ENCODE measurements around the gene CTRB1. TPM values are rescaled to one million over a fixed set of nuclear protein-coding genes. Genes with fewer than 3 reads are reported as not detected.
"Not testable (repeated sequence)": the region's sequence is repeated elsewhere in the genome, so short reads cannot be mapped to it uniquely, and the experiment has no call there.

CTRB1 gene
- total RNA-seq, 1 donor from 2014 or later: not detected

DNA sequence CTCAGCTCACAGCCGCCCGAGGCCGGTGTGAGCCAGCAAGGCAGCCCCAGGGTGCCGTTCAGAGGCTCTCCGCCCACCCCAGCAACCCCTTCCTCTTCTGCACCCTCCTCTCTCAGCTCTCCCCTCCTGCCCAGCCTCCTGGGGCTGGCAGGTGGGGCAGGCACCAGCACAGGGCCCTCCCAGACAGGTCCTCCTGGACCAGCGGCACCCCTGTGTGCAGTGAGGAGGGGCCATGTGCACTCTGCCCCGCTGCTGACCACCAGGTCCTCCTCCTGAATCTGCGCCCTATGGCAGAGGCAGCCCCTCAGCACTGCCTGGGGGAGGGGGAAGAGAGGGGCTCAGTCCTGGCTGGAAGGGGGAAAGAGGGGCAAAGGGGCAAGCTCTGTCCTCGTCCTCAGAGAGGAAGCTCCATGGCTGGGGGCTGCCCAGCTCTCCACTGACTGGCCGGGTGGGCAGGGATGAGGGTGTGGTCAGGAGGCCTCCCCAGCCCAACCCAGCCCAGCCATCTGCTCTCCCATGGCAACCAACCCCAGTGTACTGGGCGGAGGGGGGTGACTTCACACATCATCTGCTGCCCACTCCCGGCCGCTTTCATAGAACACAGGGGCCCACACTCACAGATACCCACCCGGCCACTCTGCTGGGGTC lies 38.0 kb downstream of the CTRB1 start:
- DNase-seq: no peak

DNA sequence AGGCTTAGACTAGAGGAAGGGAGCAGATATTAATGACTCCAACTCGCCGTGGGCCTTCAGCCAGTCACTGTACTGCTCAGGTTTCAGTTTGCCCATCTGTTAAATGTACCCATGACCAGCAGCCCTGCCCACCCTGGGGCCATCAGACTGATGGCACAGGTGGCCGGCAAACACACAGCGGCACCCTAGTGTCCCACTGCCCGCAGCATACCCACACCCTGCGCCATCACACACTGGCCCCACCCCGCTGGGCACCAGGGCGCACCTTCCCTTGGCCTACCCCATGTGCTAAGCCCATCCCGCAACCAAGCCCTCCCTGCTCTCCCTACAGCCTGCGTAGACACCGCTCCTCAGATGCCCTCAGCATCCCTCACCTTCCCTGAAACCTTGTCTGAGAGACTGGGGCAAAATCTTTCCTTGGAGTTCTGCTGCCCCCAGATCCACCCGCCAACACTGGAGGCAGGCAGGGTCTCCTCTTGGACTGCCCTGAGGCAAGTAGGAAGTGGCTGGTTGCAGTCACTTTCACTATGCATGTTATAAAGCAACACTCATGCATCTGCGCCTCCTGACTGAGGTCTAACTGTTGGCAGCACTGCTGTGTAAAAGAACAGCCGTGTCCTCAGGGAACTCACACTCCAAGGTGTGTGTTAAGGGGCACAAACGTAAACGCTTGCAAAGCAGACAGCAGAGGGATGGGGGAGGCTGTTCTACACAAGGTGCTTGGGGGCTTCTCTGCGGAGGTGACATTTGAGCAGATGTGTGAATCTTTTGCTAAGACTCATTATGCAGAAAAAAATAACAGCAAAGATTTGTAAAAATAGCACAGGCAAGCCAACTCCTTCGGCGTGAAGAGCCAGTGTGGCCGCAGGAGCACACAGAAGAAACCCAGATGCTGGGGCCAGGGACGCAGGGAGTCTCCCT lies 39.4 kb downstream of the CTRB1 start:
- no peak for DNase-seq

DNA sequence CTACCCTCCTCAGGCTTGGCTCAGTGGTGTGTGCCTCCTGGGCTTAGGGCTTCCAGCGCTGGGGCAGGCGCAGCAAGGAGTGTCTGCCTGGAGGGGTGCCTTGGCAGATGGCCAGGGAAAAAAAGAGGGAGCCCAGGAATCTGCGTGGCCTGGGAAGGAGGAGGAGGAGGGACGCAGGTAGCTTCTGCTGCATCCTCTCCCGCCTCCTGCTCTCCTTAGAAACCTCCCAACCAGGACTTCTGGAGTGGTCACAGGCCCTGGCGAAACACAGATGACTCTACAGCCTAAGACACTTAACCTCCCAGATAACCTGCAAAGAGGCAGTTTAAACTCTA lies 40.0 kb downstream of the CTRB1 start:
- DNase-seq: no peak

DNA sequence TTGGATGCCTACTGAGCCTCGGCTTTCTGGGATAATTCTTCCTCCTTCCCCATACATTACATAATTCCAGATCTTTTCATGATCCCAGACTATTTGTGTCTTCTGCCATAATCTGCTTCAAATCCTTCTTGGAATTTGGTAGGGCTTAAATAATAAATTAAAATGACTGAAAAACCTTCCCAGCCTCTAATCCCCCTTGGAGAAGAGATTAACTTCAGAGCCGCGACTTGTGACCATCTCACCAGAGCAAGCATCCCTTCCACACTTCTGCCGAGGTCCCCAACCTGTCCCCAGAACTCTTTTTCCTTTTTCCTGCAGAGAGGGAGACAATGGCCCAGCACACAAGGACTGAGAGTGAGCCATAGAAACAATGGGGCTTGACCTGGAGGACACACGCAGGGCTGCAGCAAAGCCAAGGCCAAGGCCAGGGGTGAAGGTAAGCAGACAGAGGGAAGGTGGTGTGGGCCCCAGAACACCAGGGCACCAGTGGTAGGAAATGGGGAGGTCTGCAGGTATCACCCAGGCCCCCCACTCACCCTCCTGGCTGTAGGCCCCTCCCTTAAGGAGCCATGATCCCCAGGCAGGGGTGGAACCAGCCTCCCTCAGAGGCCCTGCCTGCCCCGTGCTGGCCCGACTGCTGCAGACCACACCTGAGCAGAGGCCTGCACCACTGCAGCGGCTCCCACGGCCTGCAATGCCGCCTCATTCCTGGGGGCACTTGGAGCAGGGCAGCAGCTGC lies 42.2 kb downstream of the CTRB1 start:
- no peak for DNase-seq

DNA sequence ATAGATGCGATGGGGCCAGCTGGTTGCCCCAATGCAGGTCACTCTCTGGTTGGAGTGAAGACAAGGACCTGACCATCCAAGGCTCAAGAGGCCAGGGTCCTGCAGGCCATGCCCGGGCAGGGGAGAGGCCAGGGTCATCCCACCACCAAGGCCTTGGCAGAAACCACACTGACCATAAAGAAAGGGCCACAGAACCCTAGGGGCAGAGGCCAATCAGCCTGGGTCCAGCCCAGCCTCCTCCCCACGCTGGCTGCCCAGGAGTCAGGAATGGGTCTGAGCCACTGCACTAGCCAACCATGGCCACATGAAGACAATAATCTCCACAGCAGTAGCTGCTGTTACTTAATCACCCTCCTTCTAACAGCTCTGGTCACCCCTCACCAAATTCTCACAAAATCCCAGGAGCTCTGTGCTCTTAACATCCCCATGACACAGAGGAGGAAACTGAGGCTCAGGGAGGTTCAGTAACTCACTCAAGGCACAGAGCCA lies 42.8 kb downstream of the CTRB1 start:
- DNase-seq: no peak

DNA sequence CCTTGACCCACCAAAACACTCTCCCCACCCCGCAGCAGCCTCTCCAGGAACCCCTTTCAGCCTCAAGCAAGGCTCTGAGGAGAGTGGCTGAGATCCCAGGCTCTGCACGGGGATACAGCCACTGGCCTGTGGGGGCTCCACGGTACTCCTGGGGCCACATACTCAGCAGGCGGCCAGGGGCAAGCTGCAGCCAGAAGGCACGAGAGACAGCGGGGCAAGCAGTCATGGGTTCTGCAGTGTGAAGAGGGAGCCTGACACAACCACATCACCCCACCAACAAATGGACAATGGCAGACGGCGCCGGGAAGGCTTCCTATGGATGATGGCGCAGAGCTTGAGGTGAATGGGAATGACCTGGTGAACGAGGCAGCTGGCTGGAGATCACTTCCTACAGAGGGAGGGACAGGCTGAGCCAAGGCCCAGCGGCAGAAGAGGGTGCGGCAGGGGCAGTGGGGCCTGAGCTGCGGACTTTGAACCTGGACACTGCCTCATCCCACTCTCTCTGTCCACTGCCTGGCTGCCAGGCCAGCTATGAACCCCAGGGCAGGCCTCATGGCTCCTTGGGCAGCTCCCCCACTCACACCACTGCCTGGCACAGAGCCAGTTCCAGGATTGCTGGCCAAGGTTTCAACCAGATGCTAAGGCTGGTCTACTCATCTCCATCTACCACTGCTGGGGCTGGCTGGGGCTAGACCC lies 43.5 kb downstream of the CTRB1 start:
- no peak for DNase-seq

DNA sequence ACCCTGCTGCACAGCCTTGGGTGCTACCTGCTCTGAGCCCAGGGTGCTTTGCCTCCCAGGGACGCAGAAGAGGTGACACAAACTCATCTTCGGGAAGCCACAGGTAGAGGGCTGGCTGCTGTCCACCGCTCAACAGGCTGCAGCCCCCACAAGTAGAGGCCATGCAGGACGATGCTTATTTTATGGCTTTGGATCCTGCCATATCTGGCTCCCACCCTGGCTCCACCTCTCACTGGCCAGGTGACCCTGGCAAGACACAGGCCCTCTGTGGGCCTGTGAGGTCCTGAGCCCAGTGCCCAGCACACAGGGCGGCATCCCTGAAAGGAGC lies 44.0 kb downstream of the CTRB1 start:
- DNase-seq: no peak

DNA sequence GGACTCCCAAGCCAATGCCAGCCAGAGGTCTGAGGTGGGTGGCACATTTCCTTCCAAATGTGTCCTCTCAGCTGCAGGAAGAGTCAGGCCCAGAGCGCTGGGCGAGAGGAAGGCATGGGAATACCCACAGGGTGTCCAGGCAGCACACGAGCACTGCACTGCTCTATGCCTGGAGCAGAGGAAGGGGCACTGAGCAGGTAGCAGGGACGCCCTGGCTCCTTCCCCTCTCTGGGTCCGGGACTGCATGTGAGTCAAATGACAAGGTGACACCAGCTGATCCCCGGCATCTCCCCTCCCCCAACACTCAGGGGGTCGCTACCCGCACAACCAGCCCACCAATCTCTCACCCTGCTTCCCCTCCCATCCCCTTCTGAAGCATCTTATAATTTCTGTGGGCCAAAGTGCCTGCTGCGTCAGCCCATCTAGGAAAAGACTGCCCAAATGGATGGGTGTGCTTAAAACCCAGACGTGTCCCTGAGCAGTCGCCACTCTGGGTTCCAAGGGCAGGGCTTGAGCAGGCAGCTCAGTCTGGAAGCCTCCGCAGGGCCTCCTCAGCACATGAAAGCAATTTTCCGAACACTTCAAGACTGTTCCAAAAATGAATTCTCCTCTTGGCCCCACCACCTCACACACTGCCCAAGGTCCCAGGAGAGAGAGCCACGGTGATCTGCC lies 44.6 kb downstream of the CTRB1 start:
- DNase-seq: no peak

DNA sequence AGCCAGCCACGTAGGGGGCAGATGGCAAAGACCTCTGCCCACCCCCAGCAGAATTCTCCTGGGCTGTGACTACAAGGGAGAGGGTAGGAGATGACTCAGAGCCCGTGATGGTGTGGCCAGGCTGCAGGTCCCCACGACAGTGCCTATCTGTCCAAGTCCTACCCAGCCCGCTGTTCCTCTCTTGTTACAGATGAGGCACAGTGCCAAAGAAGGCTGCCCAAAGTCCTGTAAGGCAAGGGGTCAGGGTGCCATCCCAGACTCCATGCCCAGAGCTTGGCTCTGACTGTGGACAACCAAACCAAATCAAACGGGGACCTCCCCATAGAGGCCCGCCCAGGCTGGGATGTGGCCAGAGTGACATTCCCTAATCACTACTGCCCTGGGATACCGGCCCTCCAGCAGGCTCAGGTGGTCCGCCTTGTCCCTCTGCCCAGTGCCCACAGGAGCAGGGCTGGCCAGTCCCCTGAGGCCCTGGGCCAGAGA lies 45.2 kb downstream of the CTRB1 start:
- no peak for DNase-seq

DNA sequence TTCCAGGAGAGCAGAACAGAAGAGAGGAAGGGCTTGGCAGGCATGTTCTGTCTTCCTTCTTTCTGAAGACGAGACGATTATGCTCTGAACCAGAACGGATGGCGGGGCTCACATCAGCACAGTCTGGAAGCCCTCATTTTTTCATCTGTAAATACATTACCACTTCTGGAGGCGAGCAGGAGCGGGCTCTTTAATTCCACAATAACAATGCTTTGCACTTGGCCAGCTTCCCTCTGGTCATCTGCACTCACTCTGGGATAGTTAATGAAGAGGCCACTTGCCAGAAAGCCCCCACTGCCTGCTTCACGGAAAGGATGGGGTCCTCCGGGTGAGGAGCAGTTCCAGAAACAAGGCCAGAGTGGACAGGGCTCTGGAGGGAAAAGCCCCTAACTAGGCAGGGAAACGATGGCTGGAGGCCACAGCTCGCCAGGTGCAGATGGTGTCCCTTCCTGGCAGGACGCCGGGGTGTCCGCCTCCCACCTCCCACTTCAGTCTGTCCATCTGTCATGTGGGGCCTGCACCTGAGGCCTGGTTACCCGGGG lies 45.7 kb downstream of the CTRB1 start:
- peak; percentile 27 for DNase-seq

DNA sequence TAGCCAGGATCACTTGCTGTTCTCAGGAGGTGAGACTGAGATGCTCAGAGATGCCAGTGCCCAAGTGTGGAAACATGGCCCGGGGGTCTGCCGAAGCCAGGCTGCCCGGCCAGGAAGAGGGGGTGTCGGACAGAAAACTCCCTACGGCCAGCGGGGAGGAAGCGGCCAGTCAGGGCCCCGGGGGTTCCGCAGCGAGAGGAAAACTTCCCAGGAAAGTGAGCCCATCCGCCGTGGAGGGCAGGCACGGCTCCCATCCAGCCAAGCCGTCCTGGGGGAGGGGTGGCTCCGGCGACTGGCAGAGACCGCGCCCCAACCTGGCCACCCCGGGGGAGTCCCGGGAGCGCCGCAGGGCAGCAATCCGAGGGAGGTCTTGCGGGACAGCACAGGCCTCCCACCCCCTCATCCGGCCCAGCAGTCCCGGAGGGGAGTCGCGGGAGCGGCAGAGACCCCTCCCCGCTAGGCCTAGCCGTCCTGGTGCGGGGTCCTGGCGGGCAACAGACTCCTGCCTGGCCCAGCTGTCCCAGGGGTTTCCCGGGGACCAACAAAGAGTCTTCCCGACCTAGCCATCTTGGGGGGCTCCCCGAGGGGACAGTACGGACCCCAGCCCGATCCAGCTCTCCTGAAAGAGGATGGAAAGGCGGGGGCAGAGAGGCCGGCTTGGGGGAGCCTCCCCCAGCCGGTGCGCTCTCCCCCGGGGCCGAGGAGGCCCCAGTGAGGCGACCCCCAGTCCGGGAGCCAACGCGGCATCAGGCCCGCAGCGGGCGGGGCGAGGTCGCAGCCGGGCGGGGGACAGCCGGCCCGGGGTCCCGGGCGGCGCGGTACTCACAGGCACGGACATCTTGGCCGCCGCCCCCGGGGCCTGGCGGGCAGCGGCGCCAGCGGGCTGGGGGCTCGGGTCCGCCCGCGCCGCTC lies 46.5 kb downstream of the CTRB1 start:
- no peak for DNase-seq

DNA sequence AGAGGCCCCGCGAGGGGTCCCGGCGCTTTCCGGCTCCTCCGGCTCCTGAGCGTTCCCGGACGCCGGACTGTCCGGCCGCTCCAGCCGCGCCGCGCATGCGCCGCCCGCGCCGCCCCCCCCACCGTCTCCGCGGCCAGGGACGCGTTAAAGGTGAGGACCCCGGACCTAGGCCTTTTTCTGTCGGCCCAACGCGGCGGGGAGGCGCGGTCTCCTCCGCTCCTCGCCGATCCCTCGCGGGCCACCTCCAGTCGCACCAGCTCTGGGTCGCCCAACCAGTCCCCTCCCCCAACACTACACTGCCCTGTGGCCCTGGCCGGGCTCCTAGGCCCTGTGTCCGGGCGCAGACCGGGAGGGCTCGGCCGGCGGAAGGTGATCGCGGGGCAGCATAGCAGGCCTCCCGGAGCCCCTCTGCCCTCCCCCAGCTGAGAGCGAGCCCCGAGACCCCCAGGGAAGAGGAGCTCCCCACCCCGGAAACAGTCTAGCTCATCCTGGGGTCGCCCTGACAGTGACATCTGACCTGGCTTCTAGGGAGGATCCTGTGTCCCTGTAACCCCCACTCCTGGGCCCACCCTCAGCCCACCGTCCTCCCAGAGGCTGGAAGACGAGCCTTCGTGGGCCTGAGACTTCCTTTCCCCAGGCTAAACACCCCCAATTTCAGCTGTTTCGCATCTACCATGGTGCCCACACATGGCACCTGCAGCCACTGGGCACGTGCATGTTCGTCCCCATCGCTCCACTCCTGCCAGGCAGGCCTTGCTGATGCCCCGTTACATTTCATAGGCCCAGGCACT lies 47.3 kb downstream of the CTRB1 start:
- no peak for DNase-seq

DNA sequence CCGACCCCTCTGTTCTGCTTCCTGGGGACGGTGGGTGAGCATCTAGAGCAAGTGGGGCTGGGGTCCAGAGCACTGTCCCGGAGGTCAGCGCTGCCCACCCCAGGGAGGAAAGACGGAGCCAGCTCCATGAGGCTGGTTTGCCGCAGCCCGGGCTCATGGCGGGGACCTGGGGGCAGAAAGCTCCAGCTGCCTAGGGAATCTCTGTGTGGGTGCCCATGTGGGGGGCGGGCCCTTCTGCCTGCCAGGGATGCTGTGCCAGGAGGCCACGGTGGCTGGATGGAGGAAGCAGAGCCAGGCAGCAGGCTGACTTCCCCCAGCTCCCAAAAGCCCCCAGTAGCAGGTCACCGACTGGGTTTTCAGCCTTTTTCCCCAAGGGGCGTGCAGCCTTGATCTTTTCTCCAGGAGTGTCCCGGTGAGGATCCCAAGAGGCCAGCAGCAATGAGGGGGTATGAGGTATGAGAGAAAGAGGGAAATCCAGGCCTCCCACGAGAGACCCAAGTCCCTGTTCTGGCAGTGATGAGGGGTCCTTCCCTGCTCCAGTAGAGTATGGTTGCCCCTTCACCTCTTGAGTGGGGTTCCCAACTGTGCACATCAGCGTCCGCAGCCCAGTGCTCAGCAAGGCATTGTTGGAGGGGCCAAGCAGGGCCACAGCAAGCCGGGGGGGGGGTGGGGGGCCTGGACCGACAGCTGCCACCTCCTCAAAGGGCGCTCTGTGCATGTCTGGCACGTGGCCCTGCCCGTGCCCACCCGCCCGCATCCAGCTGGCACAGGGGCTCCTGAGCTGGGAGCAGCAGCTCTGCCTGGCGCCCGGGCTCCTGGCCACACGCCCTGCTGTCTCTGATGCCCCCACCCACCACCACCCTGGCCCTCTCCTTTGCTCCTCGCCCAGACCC lies 48.2 kb downstream of the CTRB1 start:
- DNase-seq: no peak

DNA sequence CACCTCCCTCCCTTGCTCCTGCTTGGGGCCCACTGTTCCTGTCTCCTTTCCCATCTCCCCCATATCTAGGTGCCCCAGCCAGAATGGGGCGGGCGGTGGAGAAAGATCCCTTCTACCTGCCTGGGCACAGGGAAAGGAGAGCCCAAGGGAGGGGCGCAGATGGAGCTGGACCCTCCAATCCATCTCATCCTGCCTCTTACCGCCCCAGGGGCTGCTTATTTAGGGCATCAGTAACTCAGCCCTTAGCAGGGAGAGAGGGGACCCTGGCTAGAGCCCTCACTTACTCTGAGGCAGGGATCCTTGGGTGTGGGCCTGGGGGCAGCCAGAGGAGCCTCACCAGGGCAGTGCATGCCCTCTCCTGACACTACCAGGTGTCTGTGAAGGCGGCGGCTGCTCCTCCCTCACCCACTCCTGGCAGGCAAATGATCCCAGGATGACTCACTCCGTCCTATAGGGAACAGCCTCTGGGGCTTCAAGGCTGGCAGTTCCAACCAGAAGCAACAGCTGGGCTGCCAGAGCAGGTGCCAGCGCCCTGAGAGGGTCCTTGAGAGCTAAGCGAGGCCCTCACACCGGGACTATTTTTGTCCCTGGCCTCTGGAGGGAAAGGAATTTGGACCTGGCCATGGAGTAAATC lies 49.0 kb downstream of the CTRB1 start:
- no peak for DNase-seq

DNA sequence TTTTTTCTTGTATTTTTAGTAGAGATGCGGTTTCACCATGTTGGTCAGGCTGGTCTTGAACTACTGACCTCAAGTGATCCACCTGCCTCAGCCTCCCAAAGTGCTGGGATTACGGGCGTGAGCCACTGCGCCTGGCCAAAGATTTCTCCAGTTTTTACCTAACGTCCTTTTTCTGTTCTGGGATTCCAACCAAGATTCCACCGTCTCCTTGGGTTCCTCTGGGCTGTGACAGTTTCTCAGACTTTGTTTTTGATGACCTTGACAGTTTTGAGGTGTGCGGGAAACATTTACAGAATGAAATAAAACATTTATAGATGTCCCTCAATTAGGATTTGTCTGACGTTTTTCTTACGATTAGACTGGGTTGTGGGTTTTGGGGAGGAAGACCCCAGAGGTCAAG lies 50.6 kb downstream of the CTRB1 start:
- not testable (repeated sequence) for DNase-seq

DNA sequence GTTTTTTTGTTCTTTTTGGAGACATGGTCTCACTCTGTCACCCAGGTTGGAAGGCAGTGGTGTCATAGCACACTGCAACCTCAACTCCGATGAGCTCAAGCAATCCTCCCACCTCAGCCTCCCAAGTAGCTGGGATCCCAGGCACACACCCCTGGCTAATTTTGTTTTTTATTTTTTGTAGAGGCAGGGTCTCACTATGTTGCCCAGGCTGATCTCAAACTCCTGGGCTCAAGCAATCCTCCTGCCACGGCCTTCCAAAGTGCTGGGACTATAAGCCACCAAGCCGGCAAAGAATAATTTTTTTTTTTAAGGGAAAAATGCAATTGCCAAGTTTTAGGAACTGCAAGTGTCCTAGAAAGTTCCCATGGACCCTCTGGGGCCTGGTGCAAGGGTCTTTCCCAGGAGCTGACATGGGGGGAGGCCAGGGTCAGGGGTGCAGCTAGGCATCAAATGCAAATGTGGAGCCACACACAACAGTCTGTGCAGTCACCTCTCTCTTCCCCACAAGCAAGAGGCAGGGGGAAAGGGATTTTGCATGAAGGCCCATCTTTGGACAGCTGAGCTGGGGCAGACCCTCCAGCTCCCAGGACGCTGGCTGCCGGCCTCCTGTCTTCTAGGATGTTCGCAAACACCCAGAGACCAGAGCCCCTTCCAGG lies 52.8 kb downstream of the CTRB1 start:
- DNase-seq: no peak

DNA sequence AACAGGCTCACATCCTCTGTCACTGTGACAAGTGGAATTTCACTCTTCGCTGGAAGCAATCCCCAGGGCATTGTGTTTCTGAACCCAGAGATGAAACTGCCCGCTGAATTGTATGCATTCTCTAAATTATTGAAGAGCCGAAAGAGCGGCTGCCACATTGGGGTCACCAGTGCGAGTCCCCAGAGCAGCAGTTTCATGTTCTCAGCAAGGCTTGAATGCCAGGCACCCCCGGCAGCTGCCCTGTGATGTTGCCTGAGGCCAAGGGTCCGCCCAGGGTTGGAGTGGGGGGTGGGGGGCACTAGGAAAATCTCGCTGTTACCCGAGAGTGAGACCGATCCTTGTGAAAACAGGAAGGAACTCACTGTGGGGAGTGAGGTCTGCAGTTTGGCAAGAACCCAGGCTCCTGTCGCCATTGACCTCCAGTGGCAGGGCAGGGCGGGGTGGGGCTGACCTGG lies 53.3 kb downstream of the CTRB1 start:
- no peak for DNase-seq

Data from skin of body (tissue), 2 donors.